ENCODE results near the gene FOXO4. TPM values are rescaled to one million over a fixed set of nuclear protein-coding genes. Genes with fewer than 3 reads are reported as not detected.

The FOXO4 gene
- polyA plus RNA-seq, 1 donor (not counting 4 experiments of a cell fraction or from before 2014, with no cell fraction given), result 1.6 TPM

- no peaks in the 10 kb centered on the region for H3K9me3 ChIP-seq (ENCODE audit: control insufficient read depth, low read depth, low read length)
- no peak for DNase-seq (ENCODE audit: low read depth, low spot score)
- no peaks in the 10 kb centered on the region for H3K79me2 ChIP-seq (ENCODE audit: control insufficient read depth, insufficient read depth, low read length)
- no peaks in the 10 kb centered on the region for H3K4me1 ChIP-seq (ENCODE audit: control insufficient read depth, extremely low read depth, insufficient read depth, low read length)
- H3K9me1 ChIP-seq (ENCODE audit: control insufficient read depth, extremely low read depth, insufficient read depth, low read length), result no peaks in the 10 kb centered on the region
- no peaks in the 10 kb centered on the region for H4K20me1 ChIP-seq (ENCODE audit: control insufficient read depth, extremely low read depth, insufficient read depth, low read length)
- H3K4me2 ChIP-seq (ENCODE audit: control insufficient read depth, extremely low read depth, insufficient read depth, low read depth, low read length), result peak overlapping the region; percentile 80
- H3K4me3 ChIP-seq (ENCODE audit: control insufficient read depth in 2 of 3, extremely low read depth in 1 of 3, insufficient read depth in 2 of 3, low read depth in 1 of 3, low read length in 3 of 3), result peak overlapping the region; percentile 46 to 68 (median 51)
- H3K27me3 ChIP-seq (ENCODE audit: control insufficient read depth, extremely low read depth, insufficient read depth, low read length), result no peaks in the 10 kb centered on the region
- H3K27ac ChIP-seq (ENCODE audit: control insufficient read depth, insufficient read depth, low read length), result no peak overlapping the region
- no peak for FAIRE-seq
- H3K36me3 ChIP-seq (ENCODE audit: control insufficient read depth in 2 of 2, extremely low read depth in 1 of 2, insufficient read depth in 2 of 2, low read length in 2 of 2), result no peaks in the 10 kb centered on the region
- dilution Hi-C loops (cut with MboI; ENCODE audit: extremely low pct_ligation_motif_present, low sequenced_read_pairs), result no loop called here
- peak overlapping the region; percentile 83 for H2AFZ ChIP-seq (ENCODE audit: control insufficient read depth, low read length)
- H3K9ac ChIP-seq (ENCODE audit: control insufficient read depth, extremely low read depth, insufficient read depth, low read length), result peak overlapping the region; percentile 34
- TF ChIP-seq EZH2 (IDR thresholded peaks at IDR 0.05; ENCODE audit: low read length) (no peak), CTCF (optimal IDR thresholded peaks at IDR 0.05 in 1 of 3, IDR thresholded peaks at IDR 0.05 in 1 of 3, conservative IDR thresholded peaks at IDR 0.05 in 1 of 3; ENCODE audit: extremely low read depth in 1 of 3, insufficient read depth in 2 of 3, low read length in 3 of 3) (no peak)
Observed at GRCh38 chrX:71095981-71096759, 519 bp downstream of the FOXO4 start.

GRCh38 chrX:71096760-71097032, 1.0 kb downstream of the FOXO4 start:
- Histone ChIP-seq H3K79me2 (ENCODE audit: control insufficient read depth, insufficient read depth, low read length) (no peaks in the 10 kb centered on the region), H4K20me1 (ENCODE audit: control insufficient read depth, extremely low read depth, insufficient read depth, low read length) (no peaks in the 10 kb centered on the region), H2AFZ (ENCODE audit: control insufficient read depth, low read length) (no peak overlapping the region), H3K4me2 (ENCODE audit: control insufficient read depth, extremely low read depth, insufficient read depth, low read depth, low read length) (peak overlapping the region; percentile 80), H3K27me3 (ENCODE audit: control insufficient read depth, extremely low read depth, insufficient read depth, low read length) (no peaks in the 10 kb centered on the region), H3K27ac (ENCODE audit: control insufficient read depth, insufficient read depth, low read length) (no peak overlapping the region), H3K36me3 (ENCODE audit: control insufficient read depth in 2 of 2, extremely low read depth in 1 of 2, insufficient read depth in 2 of 2, low read length in 2 of 2) (no peaks in the 10 kb centered on the region), H3K9me3 (ENCODE audit: control insufficient read depth, low read depth, low read length) (no peaks in the 10 kb centered on the region), H3K9me1 (ENCODE audit: control insufficient read depth, extremely low read depth, insufficient read depth, low read length) (no peaks in the 10 kb centered on the region), H3K9ac (ENCODE audit: control insufficient read depth, extremely low read depth, insufficient read depth, low read length) (no peak overlapping the region), H3K4me1 (ENCODE audit: control insufficient read depth, extremely low read depth, insufficient read depth, low read length) (no peaks in the 10 kb centered on the region), H3K4me3 (ENCODE audit: control insufficient read depth in 2 of 3, extremely low read depth in 1 of 3, insufficient read depth in 2 of 3, low read depth in 1 of 3, low read length in 3 of 3) (peak overlapping the region; percentile 46 to 68 (median 51))
- TF ChIP-seq EZH2 (IDR thresholded peaks at IDR 0.05; ENCODE audit: low read length), result no peak
- no peak for TF ChIP-seq CTCF (optimal IDR thresholded peaks at IDR 0.05 in 1 of 3, IDR thresholded peaks at IDR 0.05 in 1 of 3, conservative IDR thresholded peaks at IDR 0.05 in 1 of 3; ENCODE audit: extremely low read depth in 1 of 3, insufficient read depth in 2 of 3, low read length in 3 of 3)
- dilution Hi-C loops (cut with MboI; ENCODE audit: extremely low pct_ligation_motif_present, low sequenced_read_pairs), result no loop called here
- DNase-seq (ENCODE audit: low read depth, low spot score) (no peak), FAIRE-seq (no peak)

Data from keratinocyte (primary cell).